ENCODE results near the gene ADGRL2.

- no peak for TF ChIP-seq POLR2A (IDR thresholded peaks at IDR 0.05; ENCODE audit: low read depth, low read length)
- no peak for TF ChIP-seq CTCF (conservative IDR thresholded peaks at IDR 0.05; ENCODE audit: low read depth, low read length)
- no peak for TF ChIP-seq NFE2L2 (IDR thresholded peaks at IDR 0.05; ENCODE audit: low read depth, low read length)
These were observed 106.8 kb downstream of the ADGRL2 start for GRCh38 chr1:81907575-81907974.

Measured in IMR-90 (cell line).